Peyer's patch (tissue), 4 donors: ENCODE results near the gene INHBB. TPM values are rescaled to one million over a fixed set of nuclear protein-coding genes. Genes with fewer than 3 reads are reported as not detected.

Experiments
- DNase-seq, 3 donors: peaks; one replicate each; pipeline ENCODE4 v3.0.0-alpha.2; 2017 to 2019
- H3K27ac ChIP-seq, 4 donors: fragments of 200-600 bp; sonication (generic); one replicate each; pipeline ENCODE4 v1.5.1; 2016 to 2019
- H3K27me3 ChIP-seq, 2 donors: fragments of 200-600 bp; sonication (generic); one replicate each; pipeline ENCODE4 v1.5.1; 2019
- H3K36me3 ChIP-seq, 3 donors: fragments of 200-600 bp; sonication (generic); one replicate each; pipeline ENCODE4 v1.5.1; 2016 to 2019
- H3K4me1 ChIP-seq, 4 donors: fragments of 200-600 bp; sonication (generic); one replicate each; pipeline ENCODE4 v1.5.1; 2016 to 2019
- H3K4me3 ChIP-seq, 4 donors: fragments of 200-600 bp; sonication (generic); 1 replicate in 3 of 4; 2 replicates in 1 of 4; pipeline ENCODE4 v1.5.1; 2016 to 2019; ENCODE audit warnings: mild to moderate bottlenecking in 1 of 4
- H3K9me3 ChIP-seq, 4 donors: fragments of 200-600 bp; sonication (generic); one replicate each; pipeline ENCODE4 v1.5.1; 2016 to 2019; ENCODE audit warnings: mild to moderate bottlenecking in 1 of 4
- CTCF ChIP-seq, 6 experiments: fragments of 450-650 bp in 4 of 6; fragments of 200-600 bp in 2 of 6; sonication (generic) in 1 of 6; IDR thresholded peaks; one replicate each; pipeline ENCODE4 v1.5.1; 2017 to 2019; ENCODE audit warnings: antibody characterized with exemption in 6 of 6, mild to moderate bottlenecking in 3 of 6, moderate library complexity in 1 of 6
- POLR2A ChIP-seq, 2 donors: fragments of 450-650 bp; IDR thresholded peaks; one replicate each; pipeline ENCODE4 v1.5.1; 2017; ENCODE audit warnings: antibody characterized with exemption in 2 of 2, mild to moderate bottlenecking in 2 of 2, moderate library complexity in 2 of 2
- total RNA-seq, 4 donors: library from RNA; depleted of rRNA; stranded (reverse); fragments of >200 nt; gene quantifications; one replicate each; pipeline ENCODE4 v1.1.0, GENCODE V29; 2016

INHBB gene
- total RNA-seq, 4 donors from 2014 or later = 0.70 to 1.1 (median 0.95) TPM; not detected in 1

GRCh38 chr2:120393456-120393855 is 47.5 kb downstream of the INHBB start:
- TF ChIP-seq POLR2A (IDR thresholded peaks at IDR 0.05) = no peak
- no peak for TF ChIP-seq CTCF (IDR thresholded peaks at IDR 0.05)
- H3K4me1 ChIP-seq = no peaks in the 10 kb centered on the region
- no peaks in the 10 kb centered on the region for H3K27me3 ChIP-seq
- no peaks in the 10 kb centered on the region for H3K36me3 ChIP-seq
- no peaks in the 10 kb centered on the region for H3K9me3 ChIP-seq
- peak in 2 of 3 donors; percentile 16 to 26 for DNase-seq
- no peak overlapping the region for H3K4me3 ChIP-seq
- no peak overlapping the region for H3K27ac ChIP-seq

- no peak for TF ChIP-seq POLR2A (IDR thresholded peaks at IDR 0.05)
- no peak for TF ChIP-seq CTCF (IDR thresholded peaks at IDR 0.05)
- H3K4me1 ChIP-seq = no peaks in the 10 kb centered on the region
- H3K4me3 ChIP-seq = no peak overlapping the region
- H3K36me3 ChIP-seq = no peaks in the 10 kb centered on the region
- no peaks in the 10 kb centered on the region for H3K9me3 ChIP-seq
- H3K27ac ChIP-seq = no peak overlapping the region
- H3K27me3 ChIP-seq = no peaks in the 10 kb centered on the region
- peak in 1 of 3 donors; percentile 8 for DNase-seq
These were observed 48.8 kb downstream of the INHBB start for GRCh38 chr2:120394764-120395163.

GRCh38 chr2:120395221-120396012 is 49.5 kb downstream of the INHBB start:
- H3K9me3 ChIP-seq = no peaks in the 10 kb centered on the region
- TF ChIP-seq CTCF (IDR thresholded peaks at IDR 0.05) (no peak), POLR2A (IDR thresholded peaks at IDR 0.05) (no peak)
- no peaks in the 10 kb centered on the region for H3K4me1 ChIP-seq
- no peaks in the 10 kb centered on the region for H3K27me3 ChIP-seq
- H3K27ac ChIP-seq = no peak overlapping the region
- peak in 1 of 3 donors; percentile 23 for DNase-seq
- no peak overlapping the region for H3K4me3 ChIP-seq
- H3K36me3 ChIP-seq = no peaks in the 10 kb centered on the region

- Histone ChIP-seq H3K27me3 (no peaks in the 10 kb centered on the region), H3K9me3 (no peaks in the 10 kb centered on the region), H3K36me3 (no peaks in the 10 kb centered on the region), H3K27ac (no peak overlapping the region), H3K4me3 (no peak overlapping the region), H3K4me1 (no peaks in the 10 kb centered on the region)
- peak in 1 of 3 donors; percentile 41 for DNase-seq
- no peak for TF ChIP-seq CTCF (IDR thresholded peaks at IDR 0.05)
- TF ChIP-seq POLR2A (IDR thresholded peaks at IDR 0.05) = no peak
These were observed 50.3 kb downstream of the INHBB start for GRCh38 chr2:120396013-120396860.

- H3K4me1 ChIP-seq = no peaks in the 10 kb centered on the region
- no peaks in the 10 kb centered on the region for H3K36me3 ChIP-seq
- no peaks in the 10 kb centered on the region for H3K27me3 ChIP-seq
- peak in 2 of 3 donors; percentile 25 to 41 for DNase-seq
- no peak overlapping the region for H3K27ac ChIP-seq
- TF ChIP-seq POLR2A (IDR thresholded peaks at IDR 0.05) = no peak
- TF ChIP-seq CTCF (IDR thresholded peaks at IDR 0.05) = no peak
- no peak overlapping the region for H3K4me3 ChIP-seq
- no peaks in the 10 kb centered on the region for H3K9me3 ChIP-seq
These were observed 51.2 kb downstream of the INHBB start for GRCh38 chr2:120396861-120397811.
